ENCODE results near the gene ABCA9. TPM values are rescaled to one million over a fixed set of nuclear protein-coding genes. Genes with fewer than 3 reads are reported as not detected.

The ABCA9 gene
- total RNA-seq (2014; rRNA removed), result not detected in 2 replicates
- percentile 15 among the genes with signal in this experiment for Bru-seq, nascent RNA
- percentile 26 among the genes with signal in this experiment for BruChase-seq, experiment 1, labeled RNA remaining after a 6-hour chase
- percentile 20 among the genes with signal in this experiment for BruChase-seq, experiment 2, labeled RNA remaining after a 2-hour chase
- long read RNA-seq, result 0 reads

DNA sequence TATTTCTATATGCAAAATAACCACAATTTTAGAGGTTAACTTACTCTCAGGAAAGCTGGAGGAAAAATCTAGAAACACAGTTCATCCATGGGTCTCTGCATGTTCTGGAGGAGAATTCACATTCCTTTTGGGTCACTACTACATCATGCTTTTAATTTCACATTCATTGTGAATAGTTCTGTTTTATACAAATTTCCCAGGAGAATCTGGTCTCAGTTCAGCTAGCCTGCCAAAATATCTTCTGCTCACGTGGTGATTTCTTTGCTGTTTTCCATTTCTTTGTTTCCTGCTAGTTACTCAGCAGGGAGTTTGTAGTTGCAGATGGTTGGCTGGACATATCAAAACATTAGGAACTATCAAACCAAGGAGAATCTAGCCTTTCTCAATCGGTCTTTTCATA, at the start of gene ABCA9:
Gene ABCA9 (minus strand): TSS at position 106 of the 400 bp plus-strand sequence. CDS start 9,801 bp downstream, outside the sequence.
- CTCF ChIA-PET, result interaction anchor here (1.1 kb wide), 1 partner anchor 288 kb away, joined by 3 read pairs; no protein-coding TSS in a partner anchor
- POLR2A ChIA-PET (ENCODE audit: unreplicated experiment), result no interaction called here
- DNase-seq (no peak), ATAC-seq (no peak; the same call in 1 of the 2 replicates)
- Histone ChIP-seq H3K79me2 (ENCODE audit: low read length) (no peaks in the 10 kb centered on the region), H3K4me2 (ENCODE audit: low read length) (no peak within 1 kb of the TSS), H3K9ac (ENCODE audit: low read length) (no peak within 1 kb of the TSS), H2AFZ (ENCODE audit: low read length) (no peak within 1 kb of the TSS), H3F3A (ENCODE audit: low read length, unreplicated experiment) (no peaks in the 10 kb centered on the region), H3K36me3 (ENCODE audit: low read depth, low read length) (no peaks in the 10 kb centered on the region), H3K27ac (ENCODE audit: low read length) (no peak within 1 kb of the TSS), H3K9me2 (replicated peaks; ENCODE audit: low read length) (no peaks in the 10 kb centered on the region), H3K27me3 (ENCODE audit: low read length) (peaks cover 32% of the 10 kb centered on the region), H3K9me3 (ENCODE audit: low read length) (no peaks in the 10 kb centered on the region), H3K4me1 (ENCODE audit: insufficient read depth, low read length) (no peaks in the 10 kb centered on the region), H4K20me1 (ENCODE audit: low read length) (no peaks in the 10 kb centered on the region), H3K4me3 (ENCODE audit: low read length) (no peak within 1 kb of the TSS)
- no TSS peak for BruUV-seq (replicated peaks)
- TF ChIP-seq EZH2phosphoT487 (IDR thresholded peaks at IDR 0.05; ENCODE audit: borderline replicate concordance, low read length) (no peak), EZH2 (IDR thresholded peaks at IDR 0.05; ENCODE audit: low read length, unreplicated experiment) (no peak)
- TF ChIP-seq, protein P1, sequence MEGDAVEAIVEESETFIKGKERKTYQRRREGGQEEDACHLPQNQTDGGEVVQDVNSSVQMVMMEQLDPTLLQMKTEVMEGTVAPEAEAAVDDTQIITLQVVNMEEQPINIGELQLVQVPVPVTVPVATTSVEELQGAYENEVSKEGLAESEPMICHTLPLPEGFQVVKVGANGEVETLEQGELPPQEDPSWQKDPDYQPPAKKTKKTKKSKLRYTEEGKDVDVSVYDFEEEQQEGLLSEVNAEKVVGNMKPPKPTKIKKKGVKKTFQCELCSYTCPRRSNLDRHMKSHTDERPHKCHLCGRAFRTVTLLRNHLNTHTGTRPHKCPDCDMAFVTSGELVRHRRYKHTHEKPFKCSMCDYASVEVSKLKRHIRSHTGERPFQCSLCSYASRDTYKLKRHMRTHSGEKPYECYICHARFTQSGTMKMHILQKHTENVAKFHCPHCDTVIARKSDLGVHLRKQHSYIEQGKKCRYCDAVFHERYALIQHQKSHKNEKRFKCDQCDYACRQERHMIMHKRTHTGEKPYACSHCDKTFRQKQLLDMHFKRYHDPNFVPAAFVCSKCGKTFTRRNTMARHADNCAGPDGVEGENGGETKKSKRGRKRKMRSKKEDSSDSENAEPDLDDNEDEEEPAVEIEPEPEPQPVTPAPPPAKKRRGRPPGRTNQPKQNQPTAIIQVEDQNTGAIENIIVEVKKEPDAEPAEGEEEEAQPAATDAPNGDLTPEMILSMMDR (conservative IDR thresholded peaks at IDR 0.05; ENCODE audit: low read depth, low read length), result no peak
- intact Hi-C loops (cut with micrococcal nuclease), result no loop called here

DNA sequence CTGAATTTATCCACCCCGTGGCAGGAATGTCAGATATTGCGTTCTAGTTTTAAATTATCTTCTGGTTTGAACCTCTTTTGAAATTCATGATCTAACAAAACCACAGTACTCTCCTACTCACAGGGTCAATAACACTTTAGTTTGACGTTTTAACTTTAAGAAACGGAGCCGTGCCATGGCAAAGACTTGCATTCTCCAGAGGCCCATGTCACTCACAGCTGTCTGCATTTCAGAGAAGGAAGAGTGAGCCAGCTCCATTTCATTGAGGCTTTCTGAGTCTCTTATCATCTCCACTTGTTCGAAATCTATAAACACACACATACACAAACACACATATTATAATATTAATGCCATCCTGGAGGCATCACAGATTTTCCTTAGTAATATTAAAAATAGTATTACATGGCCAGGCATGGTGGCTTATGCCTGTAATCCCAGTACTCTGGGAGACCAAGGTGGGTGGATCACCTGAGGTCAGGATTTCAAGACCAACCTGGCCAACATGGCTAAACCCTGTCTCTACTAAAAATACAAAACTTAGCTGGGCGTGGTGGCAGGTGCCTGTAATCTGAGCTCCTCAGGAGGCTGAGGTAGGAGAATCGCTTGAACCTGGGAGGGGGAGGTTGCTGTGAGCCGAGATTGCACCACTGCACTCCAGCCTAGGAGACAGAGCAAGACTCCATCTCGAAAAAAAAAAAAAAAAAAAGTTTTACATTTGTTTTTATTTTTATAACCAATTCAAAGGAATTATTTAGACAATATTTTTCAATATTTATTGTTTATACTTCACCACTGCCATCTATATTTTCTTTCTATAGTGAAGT, 45.4 kb upstream of the ABCA9 start:
- no TSS peak for BruUV-seq (replicated peaks)
- Histone ChIP-seq H3K9me2 (replicated peaks; ENCODE audit: low read length) (no peaks in the 10 kb centered on the region), H3K27ac (ENCODE audit: low read length) (no peak overlapping the region), H3K79me2 (ENCODE audit: low read length) (no peaks in the 10 kb centered on the region), H3F3A (ENCODE audit: low read length, unreplicated experiment) (no peaks in the 10 kb centered on the region), H3K36me3 (ENCODE audit: low read depth, low read length) (no peaks in the 10 kb centered on the region), H4K20me1 (ENCODE audit: low read length) (no peaks in the 10 kb centered on the region), H3K4me3 (ENCODE audit: low read length) (no peak overlapping the region), H2AFZ (ENCODE audit: low read length) (no peak overlapping the region), H3K9ac (ENCODE audit: low read length) (no peak overlapping the region), H3K9me3 (ENCODE audit: low read length) (no peaks in the 10 kb centered on the region), H3K27me3 (ENCODE audit: low read length) (no peaks in the 10 kb centered on the region), H3K4me2 (ENCODE audit: low read length) (no peak overlapping the region), H3K4me1 (ENCODE audit: insufficient read depth, low read length) (no peaks in the 10 kb centered on the region)
- ChIA-PET CTCF (interaction anchor here (0.5 kb wide), 1 partner anchor 21 kb away, joined by 3 read pairs; no protein-coding TSS in a partner anchor), POLR2A (ENCODE audit: unreplicated experiment) (no interaction called here)
- DNase-seq, result no peak
- intact Hi-C loops (cut with micrococcal nuclease), result no loop called here
- ATAC-seq, result no peak
- TF ChIP-seq EZH2 (IDR thresholded peaks at IDR 0.05; ENCODE audit: low read length, unreplicated experiment), result no peak
- no peak for TF ChIP-seq EZH2phosphoT487 (IDR thresholded peaks at IDR 0.05; ENCODE audit: borderline replicate concordance, low read length)
- TF ChIP-seq, protein P1 (conservative IDR thresholded peaks at IDR 0.05; ENCODE audit: low read depth, low read length), result no peak

All from PC-3 (cell line).